ENCODE results near the gene GGACT. TPM values are rescaled to one million over a fixed set of nuclear protein-coding genes. Genes with fewer than 3 reads are reported as not detected.
A peak's percentile ranks its signal among the peaks of the same experiment; 100 is the strongest.

Gene GGACT
- total and polyA plus RNA-seq, 4 experiments from 2014 or later = 4.4 to 9.6 (median 7.2) TPM

DNA sequence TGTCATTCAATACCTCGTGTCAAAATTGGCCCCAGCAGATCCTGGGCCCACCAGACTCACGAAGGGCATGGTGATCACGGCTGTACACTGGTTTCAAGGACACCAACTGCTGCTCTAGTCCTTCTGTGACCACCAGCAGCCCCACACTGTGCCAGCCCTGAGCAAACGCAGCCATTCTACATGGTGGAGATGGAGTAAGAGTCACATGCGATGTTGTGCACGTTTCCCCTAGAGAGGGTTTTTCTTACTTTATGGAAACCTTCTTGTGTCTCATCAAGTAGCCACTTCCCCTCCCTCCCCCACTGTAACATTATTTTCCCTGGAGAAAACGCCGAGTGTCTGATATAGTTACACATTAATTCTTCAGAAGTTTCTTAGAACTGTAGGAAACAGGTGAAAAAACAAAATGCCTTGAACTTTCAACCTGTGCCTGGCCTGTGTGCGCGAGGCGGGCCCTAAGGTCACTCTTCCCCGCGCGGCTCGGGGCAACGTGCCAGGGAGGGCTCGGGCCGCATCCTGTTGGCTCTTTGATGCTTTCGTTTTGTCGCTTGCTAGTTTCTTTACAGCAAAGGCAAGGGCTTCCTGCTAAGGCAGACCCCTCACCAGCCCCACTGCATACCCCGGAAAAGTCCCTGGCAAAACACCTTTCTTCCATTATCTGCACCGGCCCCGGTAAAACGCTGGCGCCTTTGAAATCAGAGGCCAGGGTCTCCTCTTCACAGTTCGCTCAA is 44.6 kb downstream of the GGACT start:
- Histone ChIP-seq H3K27ac (ENCODE audit: low read depth, low read length) (no peak overlapping the region), H3K4me1 (ENCODE audit: insufficient read depth, low read length) (peaks cover 10% of the 10 kb centered on the region), H3K9me3 (ENCODE audit: control insufficient read depth in 1 of 2, low read length in 2 of 2) (no peaks in the 10 kb centered on the region), H3K36me3 (ENCODE audit: insufficient read depth, low read length) (no peaks in the 10 kb centered on the region), H3K27me3 (ENCODE audit: insufficient read depth, low read length) (no peaks in the 10 kb centered on the region), H3K4me3 (ENCODE audit: low read length in 2 of 2) (no peak overlapping the region)
- Mint-ChIP-seq H3K36me3 (peaks cover 2 to 11% of the 10 kb centered on the region in 2 donors), H3K4me3 (no peak overlapping the region), H3K4me1 (peaks cover 3 to 25% (median 14%) of the 10 kb centered on the region in 4 donors), H3K27ac (peak overlapping the region in 2 of 7 donors; percentile 42 to 61), H3K27me3 (no peaks in the 10 kb centered on the region), H3K9me3 (no peaks in the 10 kb centered on the region)
- ChIA-PET POLR2A (ENCODE audit: partially characterized antibody) (no interaction called here), CTCF (ENCODE audit: partially characterized antibody) (interaction anchor here (0.8 to 1.7 kb wide), 3 partner anchors 29 to 888 kb away, joined by 3 to 7 read pairs (median 6); no protein-coding TSS in a partner anchor)
- intact Hi-C loops (cut with micrococcal nuclease) = loop anchor here (1.0 kb wide), 1 partner anchor 1102 kb away; no protein-coding TSS in a partner anchor
- DNase-seq = no peak

DNA sequence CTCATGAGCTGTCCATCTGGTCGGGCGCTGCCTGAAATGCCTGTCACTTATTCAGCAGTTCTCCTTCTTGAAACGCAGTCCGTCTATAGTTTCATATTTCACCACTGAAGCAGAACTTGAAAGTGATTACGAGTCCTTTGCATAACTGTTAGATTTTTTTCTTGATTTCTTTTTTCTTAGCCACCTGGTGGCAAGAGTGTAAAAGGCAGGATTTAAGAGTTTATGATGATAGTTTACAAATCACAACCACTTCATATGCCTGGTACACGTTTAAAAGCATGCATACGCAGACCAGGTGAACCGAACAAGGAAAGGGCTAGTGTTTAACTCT is 45.8 kb downstream of the GGACT start:
- H3K27me3 ChIP-seq (ENCODE audit: insufficient read depth, low read length) = no peaks in the 10 kb centered on the region
- H3K4me1 Mint-ChIP-seq = peaks cover 3 to 37% (median 24%) of the 10 kb centered on the region in 4 donors
- peak in 4 of 5 donors; percentile 33 to 40 (median 36) for DNase-seq
- intact Hi-C loops (cut with micrococcal nuclease) = loop anchor here (1.0 kb wide), 2 partner anchors 886 to 1100 kb away; no protein-coding TSS in a partner anchor
- H3K36me3 ChIP-seq (ENCODE audit: insufficient read depth, low read length) = no peaks in the 10 kb centered on the region
- peak overlapping the region in 1 of 2 donors; percentile 11 for H3K4me3 ChIP-seq (ENCODE audit: low read length in 2 of 2)
- peak overlapping the region in 2 of 7 donors; percentile 49 to 59 for H3K27ac Mint-ChIP-seq
- H3K9me3 ChIP-seq (ENCODE audit: control insufficient read depth in 1 of 2, low read length in 2 of 2) = no peaks in the 10 kb centered on the region
- H3K9me3 Mint-ChIP-seq = no peaks in the 10 kb centered on the region
- ChIA-PET POLR2A (ENCODE audit: partially characterized antibody) (no interaction called here), CTCF (ENCODE audit: partially characterized antibody) (interaction anchor here (1.1 to 1.7 kb wide), 4 partner anchors 18 to 889 kb away, joined by 3 to 7 read pairs (median 4); no protein-coding TSS in a partner anchor)
- peaks cover 2 to 11% of the 10 kb centered on the region in 2 donors for H3K36me3 Mint-ChIP-seq
- no peak overlapping the region for H3K27ac ChIP-seq (ENCODE audit: low read depth, low read length)
- H3K4me1 ChIP-seq (ENCODE audit: insufficient read depth, low read length) = peaks cover 22% of the 10 kb centered on the region
- H3K27me3 Mint-ChIP-seq = no peaks in the 10 kb centered on the region
- peak overlapping the region in 6 of 8 donors; percentile 33 to 78 (median 52) for H3K4me3 Mint-ChIP-seq

DNA sequence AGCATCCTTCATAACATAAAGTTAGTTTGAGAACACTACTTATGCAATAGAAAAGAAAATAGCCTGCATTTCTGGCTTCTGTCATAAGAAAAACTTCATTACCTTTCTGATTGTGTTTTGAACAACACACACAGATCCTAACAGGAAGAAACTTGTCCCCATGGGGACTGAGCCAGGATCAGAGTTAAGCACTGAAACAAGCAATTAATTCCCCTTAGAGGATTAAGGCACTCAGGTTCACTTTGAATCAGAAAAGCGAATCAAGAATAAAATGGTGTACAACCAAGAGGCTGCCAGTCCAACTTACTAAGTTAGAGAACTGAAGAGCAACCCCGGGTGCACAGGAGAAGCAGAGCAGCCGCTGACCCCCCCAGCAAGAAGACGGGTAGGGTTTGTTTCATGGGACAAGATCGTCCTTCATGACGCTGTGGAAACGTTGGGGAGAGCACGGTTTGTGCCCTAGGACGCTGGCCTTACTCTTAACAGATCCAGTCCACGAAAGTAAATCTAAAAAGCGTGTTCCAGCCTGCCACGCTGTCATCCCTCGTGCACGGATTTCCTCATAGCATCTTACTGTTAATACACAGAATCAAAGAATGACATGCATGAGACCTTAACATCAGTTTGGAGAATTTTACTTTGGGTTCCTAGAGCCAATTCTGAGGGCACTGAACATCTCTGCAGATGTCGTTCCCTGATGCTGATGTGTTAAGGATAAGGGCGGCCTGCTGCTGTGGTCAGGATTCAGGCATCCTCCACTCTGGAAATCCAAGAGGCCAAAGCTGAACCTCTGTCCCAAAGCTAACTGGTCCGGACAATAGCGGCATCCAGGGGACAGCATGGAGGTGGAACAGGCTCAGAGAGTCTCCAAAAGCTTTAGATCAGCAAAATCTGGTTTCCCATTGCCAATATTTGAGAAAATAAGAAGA is 46.4 kb downstream of the GGACT start:
- ChIA-PET CTCF (ENCODE audit: partially characterized antibody) (interaction anchor here (1.0 to 1.7 kb wide), 6 partner anchors 17 to 888 kb away, joined by 3 to 7 read pairs (median 4); no protein-coding TSS in a partner anchor), POLR2A (ENCODE audit: partially characterized antibody) (no interaction called here)
- no peak for DNase-seq
- no peak overlapping the region for H3K27ac ChIP-seq (ENCODE audit: low read depth, low read length)
- intact Hi-C loops (cut with micrococcal nuclease) = loop anchor here (1.0 kb wide), 1 partner anchor 886 kb away; no protein-coding TSS in a partner anchor
- Mint-ChIP-seq H3K4me1 (peaks cover 3 to 43% (median 31%) of the 10 kb centered on the region in 4 donors), H3K27me3 (no peaks in the 10 kb centered on the region), H3K27ac (peak overlapping the region in 2 of 7 donors; percentile 27 to 32), H3K9me3 (no peaks in the 10 kb centered on the region), H3K4me3 (peak overlapping the region in 4 of 8 donors; percentile 33 to 78 (median 70)), H3K36me3 (peaks cover 2 to 11% of the 10 kb centered on the region in 2 donors)
- no peaks in the 10 kb centered on the region for H3K36me3 ChIP-seq (ENCODE audit: insufficient read depth, low read length)
- H3K4me3 ChIP-seq (ENCODE audit: low read length in 2 of 2) = peak overlapping the region in 1 of 2 donors; percentile 11
- H3K4me1 ChIP-seq (ENCODE audit: insufficient read depth, low read length) = peaks cover 28% of the 10 kb centered on the region
- no peaks in the 10 kb centered on the region for H3K9me3 ChIP-seq (ENCODE audit: control insufficient read depth in 1 of 2, low read length in 2 of 2)
- H3K27me3 ChIP-seq (ENCODE audit: insufficient read depth, low read length) = no peaks in the 10 kb centered on the region

DNA sequence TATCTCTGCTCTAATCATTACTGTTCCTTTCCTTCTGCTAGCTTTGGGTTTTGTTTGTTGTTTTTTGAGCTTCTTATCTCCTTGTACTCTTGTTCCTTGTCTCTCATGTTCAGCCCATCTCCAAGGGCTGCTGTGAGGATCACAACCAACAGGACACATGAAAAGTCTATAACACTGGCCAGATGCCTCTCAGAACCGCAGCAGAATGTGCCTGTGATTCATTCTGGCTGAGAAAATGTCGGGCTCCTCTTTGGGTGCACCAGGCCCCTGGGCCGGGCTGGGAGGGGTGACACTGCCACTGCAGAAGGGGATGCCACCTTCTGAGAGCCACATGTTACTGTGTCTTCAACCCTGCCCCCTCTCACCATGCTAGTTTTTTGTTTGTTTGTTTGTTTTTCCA is 48.0 kb downstream of the GGACT start:
- Histone ChIP-seq H3K4me1 (ENCODE audit: insufficient read depth, low read length) (peaks cover 34% of the 10 kb centered on the region), H3K27ac (ENCODE audit: low read depth, low read length) (no peak overlapping the region), H3K27me3 (ENCODE audit: insufficient read depth, low read length) (no peaks in the 10 kb centered on the region), H3K4me3 (ENCODE audit: low read length in 2 of 2) (no peak overlapping the region), H3K36me3 (ENCODE audit: insufficient read depth, low read length) (no peaks in the 10 kb centered on the region), H3K9me3 (ENCODE audit: control insufficient read depth in 1 of 2, low read length in 2 of 2) (no peaks in the 10 kb centered on the region)
- Mint-ChIP-seq H3K27me3 (no peaks in the 10 kb centered on the region), H3K27ac (no peak overlapping the region), H3K9me3 (no peaks in the 10 kb centered on the region), H3K4me1 (peaks cover 3 to 47% (median 34%) of the 10 kb centered on the region in 4 donors), H3K4me3 (no peak overlapping the region), H3K36me3 (peaks cover 2 to 11% of the 10 kb centered on the region in 2 donors)
- intact Hi-C loops (cut with micrococcal nuclease) = no loop called here
- no peak for DNase-seq
- POLR2A ChIA-PET (ENCODE audit: partially characterized antibody) = no interaction called here
- CTCF ChIA-PET (ENCODE audit: partially characterized antibody) = interaction anchor here (1.2 kb wide), 1 partner anchor 884 kb away, joined by 4 read pairs; no protein-coding TSS in a partner anchor

DNA sequence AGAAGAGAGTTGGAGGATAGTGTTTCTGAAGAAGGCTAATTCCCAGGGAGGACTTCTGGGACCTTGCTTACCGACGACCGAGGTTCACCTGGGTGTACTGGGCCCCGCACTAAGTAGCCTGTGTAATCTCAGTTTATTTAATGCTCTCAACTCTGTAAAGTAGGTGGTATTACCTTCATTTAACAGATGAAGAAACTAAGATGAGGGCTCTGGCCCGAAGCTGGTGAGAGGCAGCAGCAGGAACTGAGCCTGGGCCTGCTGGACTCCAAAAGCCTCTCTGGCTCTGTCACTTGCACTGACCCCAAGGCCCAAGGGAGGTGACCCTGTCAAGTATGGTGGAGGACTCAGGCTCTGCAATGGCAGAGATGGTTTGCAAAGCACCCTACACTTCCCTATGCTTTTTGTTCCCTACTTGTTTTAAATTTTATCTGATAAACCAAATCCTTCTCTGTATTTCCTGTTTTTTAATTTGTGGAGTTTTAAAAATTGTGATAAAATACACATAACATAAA is 50.6 kb downstream of the GGACT start:
- H3K4me3 ChIP-seq (ENCODE audit: low read length in 2 of 2) = no peak overlapping the region
- H3K9me3 Mint-ChIP-seq = no peaks in the 10 kb centered on the region
- H3K27me3 Mint-ChIP-seq = no peaks in the 10 kb centered on the region
- H3K4me1 ChIP-seq (ENCODE audit: insufficient read depth, low read length) = peaks cover 34% of the 10 kb centered on the region
- peaks cover 2 to 15% of the 10 kb centered on the region in 2 donors for H3K36me3 Mint-ChIP-seq
- no peaks in the 10 kb centered on the region for H3K36me3 ChIP-seq (ENCODE audit: insufficient read depth, low read length)
- H3K4me3 Mint-ChIP-seq = peak overlapping the region in 3 of 8 donors; percentile 48 to 70 (median 69)
- CTCF ChIA-PET (ENCODE audit: partially characterized antibody) = no interaction called here
- H3K9me3 ChIP-seq (ENCODE audit: control insufficient read depth in 1 of 2, low read length in 2 of 2) = no peaks in the 10 kb centered on the region
- POLR2A ChIA-PET (ENCODE audit: partially characterized antibody) = no interaction called here
- peaks cover 3 to 46% (median 34%) of the 10 kb centered on the region in 4 donors for H3K4me1 Mint-ChIP-seq
- no peak overlapping the region for H3K27ac ChIP-seq (ENCODE audit: low read depth, low read length)
- intact Hi-C loops (cut with micrococcal nuclease) = no loop called here
- peak overlapping the region in 4 of 7 donors; percentile 30 to 77 (median 54) for H3K27ac Mint-ChIP-seq
- DNase-seq = no peak
- no peaks in the 10 kb centered on the region for H3K27me3 ChIP-seq (ENCODE audit: insufficient read depth, low read length)

DNA sequence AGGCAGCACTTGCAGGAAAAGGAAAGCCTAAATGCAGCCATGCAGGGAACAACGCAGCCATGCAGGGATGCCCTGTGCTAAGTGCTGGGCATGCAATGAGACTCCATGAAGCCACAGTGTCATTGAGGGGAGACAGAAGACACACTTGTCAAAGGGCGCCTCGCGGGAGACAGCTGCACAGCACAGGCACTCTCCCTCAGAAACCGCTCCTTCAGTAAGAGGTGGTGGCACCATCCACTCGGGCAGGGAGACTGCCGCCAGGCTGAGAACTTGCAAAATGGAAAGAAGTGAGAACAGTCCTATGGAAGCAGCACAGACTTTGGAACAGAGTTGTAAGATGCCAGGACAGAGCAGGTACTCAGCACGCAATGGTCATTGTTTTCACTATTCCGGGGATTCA is 51.1 kb downstream of the GGACT start:
- ChIA-PET CTCF (ENCODE audit: partially characterized antibody) (no interaction called here), POLR2A (ENCODE audit: partially characterized antibody) (no interaction called here)
- Histone ChIP-seq H3K4me1 (ENCODE audit: insufficient read depth, low read length) (peaks cover 31% of the 10 kb centered on the region), H3K27me3 (ENCODE audit: insufficient read depth, low read length) (no peaks in the 10 kb centered on the region), H3K27ac (ENCODE audit: low read depth, low read length) (no peak overlapping the region), H3K36me3 (ENCODE audit: insufficient read depth, low read length) (no peaks in the 10 kb centered on the region), H3K4me3 (ENCODE audit: low read length in 2 of 2) (no peak overlapping the region), H3K9me3 (ENCODE audit: control insufficient read depth in 1 of 2, low read length in 2 of 2) (no peaks in the 10 kb centered on the region)
- Mint-ChIP-seq H3K4me1 (peaks cover 0 to 41% (median 30%) of the 10 kb centered on the region in 4 donors), H3K9me3 (no peaks in the 10 kb centered on the region), H3K27ac (peak overlapping the region in 5 of 7 donors; percentile 24 to 77 (median 33)), H3K36me3 (peaks cover 0 to 15% of the 10 kb centered on the region in 2 donors), H3K27me3 (no peaks in the 10 kb centered on the region), H3K4me3 (peak overlapping the region in 5 of 8 donors; percentile 27 to 70 (median 48))
- no peak for DNase-seq
- intact Hi-C loops (cut with micrococcal nuclease) = no loop called here

Data from CD4-positive, alpha-beta memory T cell (primary cell).